MCF 10A (cell line): ENCODE results near the gene DLK1. TPM values are rescaled to one million over a fixed set of nuclear protein-coding genes. Genes with fewer than 3 reads are reported as not detected.

ENCODE experiments used
- BruUV-seq: library from RNA; stranded (reverse); fragments of 400-500 nt; replicated peaks from 2 replicates; lab custom pipeline; 2021; lab: Mats Ljungman, UMichigan
- CTCF ChIA-PET: fragments of 300-600 bp; sonication (Branson Sonifier 250); formaldehyde crosslinking; extraction: SDS; loops from one replicate; lab custom pipeline; 2021; ENCODE audit warnings: antibody characterized with exemption, inconsistent platforms; lab: Yijun Ruan, JAX
- POLR2A ChIA-PET: fragments of 300-600, 350-650 bp; sonication (Branson Sonifier 250); formaldehyde crosslinking; extraction: SDS; loops from one replicate; lab custom pipeline; 2020; ENCODE audit warnings: antibody characterized with exemption, inconsistent platforms; lab: Yijun Ruan, JAX
- DNase-seq: peaks from one replicate; pipeline ENCODE4 v3.0.0-alpha.2; 2018; ENCODE audit not compliant: unreplicated experiment
- H3K27ac Mint-ChIP-seq: one replicate; pipeline ENCODE4 v1.8.0; 2022; ENCODE audit warnings: mild to moderate bottlenecking, low read depth, mixed read lengths; ENCODE audit not compliant: unreplicated experiment
- H3K27me3 Mint-ChIP-seq: one replicate; pipeline ENCODE4 v1.8.0; 2022; ENCODE audit warnings: mixed read lengths; ENCODE audit not compliant: insufficient read depth, unreplicated experiment
- H3K36me3 Mint-ChIP-seq: one replicate; pipeline ENCODE4 v1.8.0; 2022; ENCODE audit warnings: mild to moderate bottlenecking, moderate library complexity, mixed read lengths; ENCODE audit not compliant: insufficient read depth, unreplicated experiment
- H3K4me1 Mint-ChIP-seq: one replicate; pipeline ENCODE4 v1.8.0; 2022; ENCODE audit warnings: mixed read lengths; ENCODE audit not compliant: insufficient read depth, unreplicated experiment
- H3K4me3 Mint-ChIP-seq: one replicate; pipeline ENCODE4 v1.8.0; 2022; ENCODE audit warnings: mild to moderate bottlenecking, moderate library complexity, mixed read lengths; ENCODE audit not compliant: unreplicated experiment
- H3K9me3 Mint-ChIP-seq: one replicate; pipeline ENCODE4 v1.8.0; 2022; ENCODE audit warnings: mixed read lengths; ENCODE audit not compliant: unreplicated experiment
- CTCF ChIP-seq: fragments of 200-600 bp; IDR thresholded peaks from one replicate; pipeline ENCODE4 v1.8.0; 2022; ENCODE audit warnings: antibody characterized with exemption, mild to moderate bottlenecking; ENCODE audit not compliant: unreplicated experiment
- intact Hi-C: fragments of 100-400 bp; cut with micrococcal nuclease; formaldehyde crosslinking; loops from 2 replicates; pipeline ENCODE4 v1.14.1; 2022
- total RNA-seq: library from RNA; stranded (reverse); gene quantifications from 2 replicates; pipeline ENCODE4 v1.2.3, GENCODE V29; 2022

DLK1 gene
- total RNA-seq, 1 experiment from 2014 or later: not detected

GRCh38 chr14:100682749-100683148, 43.9 kb upstream of the DLK1 start:
- Mint-ChIP-seq H3K27me3 (no peaks in the 10 kb centered on the region), H3K27ac (no peak overlapping the region), H3K36me3 (no peaks in the 10 kb centered on the region), H3K4me3 (no peak overlapping the region), H3K9me3 (no peaks in the 10 kb centered on the region), H3K4me1 (no peaks in the 10 kb centered on the region)
- intact Hi-C loops: no loop called here
- DNase-seq: no peak
- CTCF ChIA-PET: interaction anchor here (1.1 kb wide), 1 partner anchor 10 kb away, joined by 3 read pairs; no protein-coding TSS in a partner anchor
- no TSS peak for BruUV-seq
- POLR2A ChIA-PET: no interaction called here
- no peak for TF ChIP-seq CTCF

GRCh38 chr14:100683578-100683977, 43.1 kb upstream of the DLK1 start:
- BruUV-seq: no TSS peak
- intact Hi-C loops: no loop called here
- CTCF ChIA-PET: no interaction called here
- POLR2A ChIA-PET: no interaction called here
- no peaks in the 10 kb centered on the region for H3K27me3 Mint-ChIP-seq
- H3K4me1 Mint-ChIP-seq: no peaks in the 10 kb centered on the region
- H3K27ac Mint-ChIP-seq: no peak overlapping the region
- H3K36me3 Mint-ChIP-seq: no peaks in the 10 kb centered on the region
- no peak overlapping the region for H3K4me3 Mint-ChIP-seq
- no peaks in the 10 kb centered on the region for H3K9me3 Mint-ChIP-seq
- no peak for TF ChIP-seq CTCF
- no peak for DNase-seq

- H3K27ac Mint-ChIP-seq: no peak overlapping the region
- H3K4me3 Mint-ChIP-seq: no peak overlapping the region
- no peak for TF ChIP-seq CTCF
- ChIA-PET POLR2A (no interaction called here), CTCF (interaction anchor here (1.2 kb wide), 1 partner anchor 21 kb away, joined by 3 read pairs; no protein-coding TSS in a partner anchor)
- no peaks in the 10 kb centered on the region for H3K4me1 Mint-ChIP-seq
- no TSS peak for BruUV-seq
- H3K9me3 Mint-ChIP-seq: no peaks in the 10 kb centered on the region
- intact Hi-C loops: no loop called here
- H3K27me3 Mint-ChIP-seq: no peaks in the 10 kb centered on the region
- no peak for DNase-seq
- no peaks in the 10 kb centered on the region for H3K36me3 Mint-ChIP-seq
These were observed 42.5 kb upstream of the DLK1 start for GRCh38 chr14:100684154-100684553.

- no peak overlapping the region for H3K27ac Mint-ChIP-seq
- BruUV-seq: no TSS peak
- intact Hi-C loops: no loop called here
- no peaks in the 10 kb centered on the region for H3K27me3 Mint-ChIP-seq
- POLR2A ChIA-PET: no interaction called here
- CTCF ChIA-PET: interaction anchor here (0.6 to 1.2 kb wide), 5 partner anchors 20 to 1399 kb away, joined by 3 to 4 read pairs (median 3); no protein-coding TSS in a partner anchor
- H3K36me3 Mint-ChIP-seq: no peaks in the 10 kb centered on the region
- DNase-seq: no peak
- no peaks in the 10 kb centered on the region for H3K9me3 Mint-ChIP-seq
- no peak for TF ChIP-seq CTCF
- no peak overlapping the region for H3K4me3 Mint-ChIP-seq
- no peaks in the 10 kb centered on the region for H3K4me1 Mint-ChIP-seq
These were observed 41.7 kb upstream of the DLK1 start for GRCh38 chr14:100684961-100685360.
